Activated T-helper 1 cell treated with Interleukin-2 at 50 U/mL for 16 hours (primary cell): ENCODE measurements around the gene PRKAB2.
"Not testable (repeated sequence)": the region's sequence is repeated elsewhere in the genome, so short reads cannot be mapped to it uniquely, and the experiment has no call there.

ENCODE experiments used
- DNase-seq: peaks from one replicate; pipeline ENCODE4 v3.0.0-alpha.2; 2020; ENCODE audit warnings: low read depth

The PRKAB2 gene

DNA sequence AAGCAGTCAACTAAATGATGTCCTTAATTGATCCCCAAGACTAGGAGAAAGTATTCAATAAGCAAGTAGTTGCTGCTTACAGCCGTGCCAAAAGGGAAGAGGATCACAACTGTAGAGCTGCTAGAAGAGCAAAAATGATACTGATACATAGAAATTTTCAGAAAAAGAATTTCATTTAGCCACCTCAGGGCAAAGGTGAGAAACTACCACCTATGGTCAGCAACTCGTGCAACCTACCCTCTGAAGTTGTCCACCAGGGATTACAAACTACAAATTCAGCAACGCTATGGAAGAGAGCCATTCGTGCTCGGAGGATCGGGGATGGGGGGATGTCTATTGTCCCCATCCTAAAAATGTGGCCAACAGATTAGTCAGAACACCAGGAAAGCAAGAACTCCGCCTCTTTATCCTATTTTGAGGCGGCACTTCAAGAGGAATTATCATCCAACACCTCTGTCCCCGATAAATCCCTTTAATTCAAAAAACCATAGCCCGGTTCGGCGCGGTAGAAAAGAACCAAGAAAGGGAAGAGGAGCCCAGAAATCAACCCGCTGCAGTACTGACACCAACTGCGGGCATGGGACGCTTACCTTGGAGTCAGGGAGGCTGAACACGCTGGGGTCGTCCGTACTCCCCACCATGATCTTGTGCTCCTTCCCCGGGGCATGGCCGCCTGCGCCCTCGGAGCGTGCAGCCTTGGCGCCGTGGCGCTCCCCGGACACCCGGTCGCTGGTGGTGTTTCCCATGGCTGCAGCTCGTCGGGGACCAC is 687 bp downstream of the PRKAB2 start:
- DNase-seq: no peak

DNA sequence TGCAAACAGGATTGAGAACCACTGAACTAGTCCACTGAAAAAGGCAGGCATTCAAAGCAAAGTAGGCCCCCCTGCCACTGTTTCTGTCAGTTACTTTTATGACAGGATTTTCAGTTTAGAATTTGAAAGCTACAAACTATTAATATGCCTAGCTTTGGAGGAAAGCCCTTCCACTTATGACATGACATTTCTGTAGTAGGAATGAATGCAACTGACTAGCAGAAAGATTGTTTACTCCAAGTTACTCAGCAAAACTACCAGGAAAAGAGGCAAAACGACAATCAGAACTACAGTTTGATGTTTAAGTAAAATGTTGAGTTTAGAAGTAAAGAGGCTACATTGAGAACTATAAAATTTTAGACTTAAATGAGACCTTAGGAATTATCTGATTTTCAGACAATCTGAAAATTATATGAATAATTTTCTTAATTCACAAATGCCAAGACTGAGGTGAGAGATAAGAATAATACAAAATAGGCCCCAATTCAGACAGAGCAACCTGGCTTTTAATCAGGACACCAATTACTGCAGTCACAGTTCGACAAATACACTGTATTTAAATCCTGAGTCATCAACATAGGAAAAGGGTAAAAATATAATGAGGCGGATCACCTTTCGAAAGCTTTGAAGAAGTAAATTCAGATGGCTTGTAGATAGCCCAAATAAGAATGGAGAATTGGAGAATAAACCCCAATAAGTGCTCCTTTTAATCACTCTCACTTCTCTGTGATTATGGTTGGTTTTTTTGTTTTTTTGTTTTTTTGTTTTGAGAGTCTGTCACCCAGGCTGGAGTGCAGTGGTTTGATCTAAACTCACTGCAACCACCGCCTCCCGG is 2.2 kb downstream of the PRKAB2 start:
- DNase-seq: no peak

DNA sequence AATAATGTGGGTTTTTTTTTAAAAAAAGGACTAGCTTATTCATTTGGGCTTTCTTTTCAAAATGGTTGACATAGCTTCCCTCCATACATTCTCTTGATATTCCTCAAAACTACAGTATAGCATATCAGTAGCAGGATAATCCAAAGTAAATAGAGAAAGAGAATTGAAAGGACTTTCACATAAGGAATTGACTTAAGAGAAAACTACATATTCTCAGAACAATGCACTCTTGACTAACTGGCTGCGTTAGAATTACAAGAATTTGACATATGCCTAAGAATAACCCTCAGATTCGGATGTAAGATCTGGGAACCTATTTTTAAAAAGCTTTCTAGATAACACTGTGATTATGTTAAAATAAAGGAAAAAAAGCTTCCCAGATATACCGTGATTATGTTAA is 3.1 kb downstream of the PRKAB2 start:
- DNase-seq: no peak

DNA sequence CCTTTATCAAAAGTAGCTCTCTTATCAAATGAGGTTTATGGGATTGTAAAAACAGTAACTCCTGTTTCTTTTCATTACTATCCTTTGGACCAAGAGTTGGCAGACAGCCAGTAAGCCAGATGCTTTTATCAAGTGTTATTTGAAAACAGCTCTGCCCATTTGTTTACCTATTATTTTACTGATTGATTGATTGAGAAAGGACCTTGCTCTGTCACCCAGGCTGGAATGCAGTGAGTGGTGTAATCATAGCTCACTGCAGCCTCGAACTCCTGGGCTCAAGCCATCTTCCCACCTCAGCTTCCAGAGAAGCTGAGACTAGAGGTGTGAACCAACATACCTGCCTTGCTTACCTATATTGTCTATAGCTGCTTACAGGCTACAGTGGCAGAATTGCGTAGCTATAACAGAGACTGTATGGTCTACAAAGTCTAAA is 3.6 kb downstream of the PRKAB2 start:
- no peak for DNase-seq

DNA sequence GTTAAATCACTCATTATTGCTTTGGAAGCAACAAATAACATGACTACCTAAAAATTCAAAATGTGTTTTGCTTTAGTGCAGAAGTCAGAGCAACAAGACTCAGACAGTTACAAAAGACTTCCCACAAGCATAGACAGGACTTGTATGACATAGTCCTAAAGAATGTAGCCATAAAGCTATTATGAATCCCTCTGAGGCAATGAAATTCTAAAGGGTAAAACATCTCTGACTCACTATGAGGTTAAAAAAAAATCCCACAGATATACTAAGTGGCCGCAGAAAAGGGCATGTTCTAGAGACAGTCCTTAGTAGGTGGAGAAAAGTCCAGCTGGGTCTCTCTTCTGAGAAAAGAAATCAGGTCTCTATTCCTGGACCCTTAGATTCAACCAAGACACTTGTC is 4.9 kb downstream of the PRKAB2 start:
- no peak for DNase-seq

DNA sequence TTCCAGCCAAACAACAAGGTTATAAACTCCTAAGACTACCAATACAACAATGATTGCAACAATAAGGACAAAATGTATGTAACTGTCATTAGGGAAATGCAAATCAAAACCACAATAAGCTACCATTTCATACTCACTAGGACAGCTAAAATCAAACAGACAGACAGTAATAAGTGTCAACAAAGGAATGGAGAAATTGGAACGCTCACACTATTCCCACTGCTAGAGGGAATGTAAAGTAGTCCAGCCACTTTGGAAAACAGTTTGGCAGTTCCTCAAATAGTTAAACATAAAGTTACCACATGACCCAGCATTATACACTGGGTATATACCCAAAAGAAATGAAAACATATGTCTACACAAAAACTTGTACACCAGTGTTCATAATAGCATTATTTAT is 9.3 kb downstream of the PRKAB2 start:
- DNase-seq: no peak

DNA sequence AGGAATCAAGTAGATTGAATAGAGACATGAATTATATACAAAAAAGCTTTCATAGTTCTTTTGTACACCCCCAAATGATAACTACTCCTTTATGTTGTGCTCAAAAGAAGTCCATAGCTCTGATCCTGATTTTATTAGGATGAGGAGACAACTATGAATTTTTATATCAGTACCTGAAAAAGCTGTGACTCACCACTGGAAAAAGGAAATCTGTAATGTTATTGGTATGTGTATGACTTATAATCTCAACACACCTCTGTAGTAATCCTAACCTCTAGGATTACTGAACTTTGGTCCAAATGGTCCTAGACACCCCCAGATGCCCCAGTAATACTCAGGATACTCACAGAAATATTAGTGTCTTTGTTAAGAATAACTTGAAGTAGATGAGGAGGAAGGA is 10.2 kb downstream of the PRKAB2 start:
- DNase-seq: no peak

DNA sequence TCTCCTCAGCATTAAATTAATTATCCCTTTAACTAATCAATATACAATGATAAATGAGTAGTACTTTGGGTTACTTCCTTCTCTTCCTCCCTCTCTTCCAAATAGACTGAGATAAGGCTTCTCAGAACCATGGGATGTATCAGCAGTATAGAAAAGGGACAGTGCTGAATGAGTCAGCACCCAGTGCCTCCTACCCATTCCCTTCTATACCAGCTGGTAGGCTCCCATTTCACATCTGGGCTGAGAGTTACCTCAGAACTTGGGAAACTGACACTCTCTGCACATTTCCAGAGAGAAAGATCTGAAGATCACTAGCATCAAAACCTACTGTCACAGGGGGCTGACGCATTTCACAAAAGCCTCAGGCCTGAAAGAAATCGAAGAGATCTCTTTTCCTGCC is 15.2 kb downstream of the PRKAB2 start:
- not testable (repeated sequence) for DNase-seq

DNA sequence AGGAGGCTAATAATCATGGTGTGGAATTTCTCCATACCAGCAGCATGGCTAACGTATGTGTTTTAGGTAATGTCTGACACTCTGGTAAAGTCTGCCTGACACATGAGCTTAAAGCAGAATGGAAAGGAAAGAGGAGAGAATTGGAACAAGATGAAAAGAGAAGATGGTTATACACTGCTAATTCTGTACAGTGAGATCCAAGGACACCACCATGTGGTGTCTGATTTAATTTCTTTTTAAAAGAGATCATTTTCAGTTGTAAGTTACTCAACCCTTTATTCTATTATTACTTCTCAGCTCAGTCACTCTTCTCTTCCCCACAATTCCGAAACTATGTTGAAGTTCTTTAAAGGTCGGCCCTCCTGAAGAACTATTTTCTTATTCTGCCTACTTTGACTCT is 15.6 kb downstream of the PRKAB2 start:
- DNase-seq: no peak

DNA sequence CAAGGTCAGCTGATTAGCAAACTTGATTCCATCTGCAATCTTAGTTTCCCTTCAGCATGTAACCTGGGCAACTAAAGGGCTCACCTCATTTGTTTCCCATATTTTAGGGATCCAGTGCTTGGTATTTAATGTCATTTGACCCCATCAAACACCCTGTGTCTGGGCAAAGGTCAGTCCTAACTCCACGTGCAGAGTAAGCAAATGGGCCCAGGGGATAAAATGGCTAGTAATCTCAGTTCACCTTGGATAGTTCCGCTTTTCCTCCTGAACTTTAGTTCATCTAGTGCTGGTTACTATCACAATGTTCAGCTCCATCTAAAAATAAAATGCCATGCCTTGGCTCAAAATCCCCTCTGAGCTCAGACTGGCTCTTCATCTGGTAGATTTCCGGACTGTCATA is 19.5 kb downstream of the PRKAB2 start:
- no peak for DNase-seq

DNA sequence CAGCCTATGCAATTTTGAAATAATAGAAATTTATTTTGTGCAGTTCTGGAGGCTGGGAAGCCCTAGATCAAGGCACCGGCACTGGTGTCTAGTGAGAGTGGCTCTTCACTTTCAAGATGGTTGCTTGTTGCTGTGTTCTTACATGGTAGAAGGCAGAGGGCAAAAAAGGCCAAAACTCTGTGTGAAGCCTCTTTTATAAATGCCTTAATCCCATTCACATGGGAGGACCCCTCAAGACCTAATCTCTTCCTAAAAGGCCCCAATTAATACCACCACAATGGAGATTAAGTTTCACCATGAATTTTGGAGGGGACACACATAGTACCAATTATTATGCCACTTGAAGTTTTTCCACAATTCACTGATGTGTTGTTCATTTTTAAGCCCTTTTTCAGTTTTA is 21.0 kb downstream of the PRKAB2 start:
- no peak for DNase-seq

DNA sequence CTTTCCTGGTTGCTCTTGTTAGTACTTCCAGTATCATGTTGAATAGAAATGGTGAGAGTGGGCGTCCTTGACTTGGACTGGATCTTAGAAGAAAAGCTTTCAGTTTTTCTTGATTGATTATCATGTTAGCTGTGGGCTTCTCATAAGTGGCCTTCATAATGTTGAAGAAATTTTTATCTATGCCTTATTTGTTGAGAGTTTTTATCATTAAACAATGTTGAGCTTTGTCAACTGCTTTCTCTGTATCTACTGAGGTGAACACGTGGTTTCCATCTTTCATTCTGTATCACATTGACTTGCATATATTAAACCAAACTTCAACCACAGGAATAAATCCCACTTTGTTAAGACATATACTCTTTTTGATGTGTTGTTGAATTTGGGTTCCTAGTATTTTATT is 29.4 kb downstream of the PRKAB2 start:
- no peak for DNase-seq

DNA sequence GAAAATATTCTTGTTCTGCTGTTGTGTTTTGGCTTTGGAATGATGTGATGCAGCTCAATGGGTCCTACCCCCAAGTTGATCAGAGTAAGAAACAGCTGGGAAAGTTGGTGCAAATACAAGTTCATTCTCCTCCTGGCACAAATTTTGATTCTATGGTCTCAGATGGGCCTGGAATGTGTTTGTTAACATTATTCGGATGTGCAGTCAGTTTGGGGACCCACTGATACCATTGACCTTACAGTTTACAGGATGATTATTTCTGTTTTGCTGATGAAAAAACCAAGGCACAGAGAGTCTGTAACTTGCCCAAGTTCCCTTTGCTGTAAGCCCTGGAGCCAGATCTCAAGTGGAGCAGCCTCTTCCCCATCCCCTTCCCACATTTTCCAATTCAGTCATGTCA is 41.5 kb downstream of the PRKAB2 start:
- not testable (repeated sequence) for DNase-seq

DNA sequence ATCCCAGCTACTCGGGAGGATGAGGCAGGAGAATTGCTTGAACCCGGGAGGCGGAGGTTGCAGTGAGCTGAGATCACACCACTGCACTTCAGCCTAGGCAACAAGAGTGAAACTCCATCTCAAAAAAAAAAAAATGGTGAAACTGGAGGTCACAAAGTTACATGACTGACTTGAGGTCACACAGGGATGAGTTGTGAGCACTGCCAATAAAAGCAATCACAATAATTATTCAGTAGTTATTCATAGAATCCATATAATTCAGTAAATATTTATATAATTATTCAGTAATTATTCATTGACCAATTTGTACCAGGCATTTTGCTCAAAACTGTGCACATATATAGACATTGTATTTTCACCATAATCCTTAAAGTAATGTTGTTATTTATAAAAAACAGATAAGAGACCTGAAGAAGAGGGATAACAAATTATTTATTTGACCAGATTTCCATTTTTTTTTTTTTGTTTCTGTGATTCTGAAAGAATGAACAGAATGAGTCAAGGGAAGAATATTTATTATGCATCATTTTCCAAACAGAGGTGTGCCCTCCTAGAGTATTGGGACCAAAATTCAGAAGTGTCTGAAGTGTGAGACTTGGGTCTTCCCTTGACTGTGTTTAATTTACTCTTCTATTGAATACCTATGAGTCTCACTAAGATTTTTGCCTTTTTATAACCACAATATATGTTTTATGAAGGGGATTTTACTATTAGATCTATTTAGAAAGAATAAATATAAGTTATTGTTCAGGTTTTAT is 43.0 kb downstream of the PRKAB2 start:
- DNase-seq: no peak

DNA sequence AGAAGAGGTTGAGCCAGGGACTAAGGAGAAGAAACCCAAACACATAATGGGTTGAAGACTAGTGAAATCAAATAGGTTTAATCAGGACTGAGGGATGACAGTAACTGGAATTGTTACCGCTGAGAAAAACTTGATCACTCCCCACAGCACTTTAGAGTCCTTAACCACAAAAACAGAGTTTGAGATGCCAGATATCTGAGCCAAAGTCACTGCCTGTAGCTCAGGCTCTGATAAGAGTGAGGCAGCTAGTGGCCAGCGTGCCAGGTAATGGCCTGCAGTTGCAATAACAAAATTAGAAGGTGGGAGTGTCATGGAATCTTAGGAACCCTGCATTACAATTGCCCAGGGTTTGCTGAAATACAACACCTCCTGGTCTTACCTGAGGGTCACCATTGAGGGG is 48.0 kb downstream of the PRKAB2 start:
- no peak for DNase-seq

DNA sequence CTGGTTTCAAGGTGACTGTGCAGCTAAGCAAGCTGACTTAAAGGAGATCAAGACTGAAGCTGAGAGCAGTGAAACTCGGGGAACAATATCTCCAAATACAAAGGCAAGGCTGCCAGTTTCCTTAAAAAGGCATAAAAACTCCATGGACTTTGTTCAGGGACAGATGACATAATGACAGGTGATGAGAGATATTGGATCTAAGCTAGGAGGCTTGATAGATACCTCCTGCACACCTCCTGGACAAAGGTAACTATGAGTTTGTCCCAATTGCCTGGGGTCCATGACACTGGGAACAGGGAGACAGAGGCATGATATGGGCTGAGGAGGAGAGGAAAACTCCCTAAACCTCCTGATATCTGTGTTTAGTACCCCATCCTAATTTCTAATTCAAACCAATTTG is 55.2 kb downstream of the PRKAB2 start:
- no peak for DNase-seq

DNA sequence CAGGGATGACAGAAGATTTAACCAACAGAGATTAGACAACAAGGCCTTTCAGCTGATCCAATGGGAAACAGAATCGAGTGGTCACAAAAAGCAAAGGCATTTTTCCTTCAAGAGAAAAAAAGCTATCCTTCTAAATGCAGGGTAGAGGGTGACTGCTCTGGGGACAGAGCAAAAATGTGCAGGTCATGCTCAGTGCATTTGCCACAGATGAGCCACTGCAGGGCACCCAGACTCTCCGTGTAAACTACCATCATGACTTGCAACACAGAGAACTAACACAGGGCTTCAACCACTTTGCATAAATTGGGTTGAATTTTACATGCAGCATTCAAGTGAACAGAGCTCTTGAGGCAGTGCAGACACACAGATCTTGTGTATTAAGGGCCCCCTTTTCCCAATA is 56.8 kb downstream of the PRKAB2 start:
- no peak for DNase-seq

DNA sequence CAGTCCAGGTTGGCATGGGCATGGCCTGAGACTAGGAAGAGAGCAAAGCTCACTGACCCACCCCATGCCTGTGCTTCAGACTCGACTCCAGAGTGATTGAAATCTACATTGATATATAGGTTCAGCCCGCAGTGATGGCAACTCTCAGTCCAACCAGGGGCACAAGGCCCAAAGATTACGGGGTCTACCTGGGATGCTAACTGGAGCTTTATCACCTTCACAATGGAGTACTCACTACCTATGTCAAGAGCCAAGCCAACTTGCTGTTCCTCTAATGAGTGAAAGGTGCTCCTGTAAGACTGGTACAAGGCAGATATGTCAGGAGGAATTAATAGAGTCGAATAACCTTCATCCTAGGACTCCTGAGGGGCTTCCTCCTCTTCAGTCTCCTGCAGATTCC is 57.2 kb downstream of the PRKAB2 start:
- not testable (repeated sequence) for DNase-seq

DNA sequence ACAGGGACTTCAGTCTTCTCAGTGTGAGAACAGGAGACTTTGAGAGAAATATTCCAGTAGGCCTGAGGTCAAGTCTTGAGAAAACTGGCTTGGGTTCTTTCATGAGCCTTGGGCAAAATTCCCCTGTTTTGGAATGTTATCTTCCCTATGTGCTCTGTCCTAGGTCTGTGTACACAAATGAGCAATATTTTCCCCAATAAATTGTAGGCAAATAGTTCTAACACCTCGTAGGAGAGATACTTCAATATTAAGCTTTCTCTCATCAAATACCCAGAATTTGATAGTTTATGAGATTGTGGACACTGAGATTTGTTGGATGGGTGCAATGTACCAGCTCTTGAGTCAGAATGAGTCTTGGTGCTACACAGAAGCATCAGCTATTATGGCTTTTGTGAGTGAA is 57.9 kb downstream of the PRKAB2 start:
- not testable (repeated sequence) for DNase-seq

DNA sequence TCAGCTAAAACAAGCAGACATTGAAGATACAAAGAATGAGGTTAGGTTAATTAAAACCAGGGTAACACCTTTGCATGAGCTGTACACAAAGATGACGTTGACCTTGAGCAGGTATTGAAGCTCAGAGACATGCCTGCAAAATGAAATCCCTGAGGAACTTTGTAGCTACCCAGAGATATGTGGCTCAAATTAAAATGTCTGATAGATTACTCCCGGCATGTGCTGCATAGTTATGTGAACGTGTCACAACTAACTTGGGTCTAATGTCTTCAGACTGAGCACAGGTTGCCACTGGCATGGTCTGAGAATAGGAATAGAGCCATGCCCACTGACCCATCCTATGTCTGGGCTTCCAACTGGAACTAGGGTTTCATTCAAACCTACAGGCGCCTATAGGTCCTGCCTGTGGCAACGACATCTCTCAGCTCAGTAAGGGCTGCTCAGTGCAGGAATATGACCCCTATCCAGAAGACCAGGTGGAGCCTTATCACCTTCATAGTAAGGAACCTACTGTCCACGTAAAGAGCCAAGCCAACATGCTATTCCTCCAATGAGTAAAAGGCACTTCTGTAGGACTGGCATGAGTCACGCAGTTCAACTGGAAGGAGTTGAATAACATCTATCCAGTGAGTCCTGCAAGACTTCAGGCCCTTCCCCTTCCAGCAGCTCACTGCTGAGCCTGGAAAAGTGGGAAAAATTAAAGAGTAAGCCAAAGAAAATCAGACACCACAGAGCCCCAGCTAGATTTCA is 60.7 kb downstream of the PRKAB2 start:
- no peak for DNase-seq

DNA sequence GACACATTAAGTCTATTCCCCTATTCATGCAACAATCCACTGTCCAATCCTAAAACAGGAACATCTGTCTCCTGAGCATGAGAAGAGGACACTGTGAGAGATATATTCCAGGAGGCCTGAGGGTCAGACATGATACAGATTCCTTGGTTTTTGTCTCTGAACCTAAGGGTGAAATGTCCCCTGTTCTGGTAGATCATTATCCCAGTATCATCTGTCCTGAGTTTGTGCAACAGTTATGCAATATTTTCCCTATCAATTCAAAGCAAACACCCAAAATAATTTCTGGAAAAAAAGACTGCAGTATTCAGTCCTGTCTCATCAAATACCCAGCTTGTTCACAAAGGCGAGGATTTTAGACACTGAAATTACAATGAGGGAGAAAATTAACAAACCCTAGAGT is 61.4 kb downstream of the PRKAB2 start:
- no peak for DNase-seq

DNA sequence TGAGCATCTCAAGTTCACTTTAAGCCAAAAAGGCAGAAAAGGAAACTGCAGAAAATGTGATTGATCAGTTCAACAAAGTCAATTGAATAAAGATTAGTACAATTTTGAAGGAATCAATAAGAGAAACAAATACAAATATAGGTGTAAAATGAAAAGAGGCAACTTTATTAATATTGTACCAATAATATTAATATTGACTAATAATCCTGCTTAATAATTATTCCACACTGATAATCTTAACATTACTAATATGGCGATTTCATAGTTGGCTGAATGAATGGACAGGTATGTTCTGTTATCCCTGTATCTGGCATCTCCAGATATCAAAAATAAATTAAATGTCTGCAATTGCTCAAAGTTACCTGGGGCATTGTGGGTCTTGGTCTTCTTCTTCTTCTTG is 61.8 kb downstream of the PRKAB2 start:
- DNase-seq: no peak
